ENCODE measurements around the gene ZBTB46.

DNA sequence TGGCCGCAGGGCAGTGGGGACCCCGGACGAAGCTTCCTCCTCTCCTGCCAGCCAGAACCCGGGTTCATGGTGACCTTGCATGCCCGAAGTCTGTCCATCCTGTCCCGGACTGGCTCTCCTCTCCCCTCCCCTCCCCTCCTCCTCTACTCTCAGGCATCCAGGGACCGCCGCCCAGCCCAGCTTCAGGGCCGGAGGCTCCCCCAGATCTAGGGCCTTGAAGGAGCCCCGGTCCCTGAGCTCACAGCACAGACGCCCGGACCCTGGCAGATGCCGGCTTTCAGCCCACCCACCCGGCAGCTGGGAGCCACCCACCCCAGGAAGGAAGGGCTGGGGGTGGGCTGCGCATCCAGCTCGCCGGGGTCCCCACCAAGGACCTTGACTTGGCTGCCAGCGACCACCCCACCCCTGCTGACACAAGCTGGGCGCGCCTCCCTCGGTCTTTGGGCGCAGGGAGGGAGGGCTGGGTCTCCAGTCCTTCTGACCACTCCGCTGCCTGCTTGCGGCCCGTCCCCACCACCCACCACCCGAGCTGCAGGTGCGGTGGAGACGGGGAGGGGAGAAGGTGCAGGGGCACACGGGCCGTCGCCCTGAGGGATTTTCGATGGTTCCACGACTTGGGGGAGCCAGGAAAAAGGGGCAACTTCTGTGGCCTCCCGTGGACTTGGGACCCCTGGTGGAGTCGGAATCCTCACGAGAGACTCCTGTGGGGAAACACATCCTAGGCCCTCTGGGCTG lies 24.5 kb upstream of the ZBTB46 start:
- TF ChIP-seq, protein P1, sequence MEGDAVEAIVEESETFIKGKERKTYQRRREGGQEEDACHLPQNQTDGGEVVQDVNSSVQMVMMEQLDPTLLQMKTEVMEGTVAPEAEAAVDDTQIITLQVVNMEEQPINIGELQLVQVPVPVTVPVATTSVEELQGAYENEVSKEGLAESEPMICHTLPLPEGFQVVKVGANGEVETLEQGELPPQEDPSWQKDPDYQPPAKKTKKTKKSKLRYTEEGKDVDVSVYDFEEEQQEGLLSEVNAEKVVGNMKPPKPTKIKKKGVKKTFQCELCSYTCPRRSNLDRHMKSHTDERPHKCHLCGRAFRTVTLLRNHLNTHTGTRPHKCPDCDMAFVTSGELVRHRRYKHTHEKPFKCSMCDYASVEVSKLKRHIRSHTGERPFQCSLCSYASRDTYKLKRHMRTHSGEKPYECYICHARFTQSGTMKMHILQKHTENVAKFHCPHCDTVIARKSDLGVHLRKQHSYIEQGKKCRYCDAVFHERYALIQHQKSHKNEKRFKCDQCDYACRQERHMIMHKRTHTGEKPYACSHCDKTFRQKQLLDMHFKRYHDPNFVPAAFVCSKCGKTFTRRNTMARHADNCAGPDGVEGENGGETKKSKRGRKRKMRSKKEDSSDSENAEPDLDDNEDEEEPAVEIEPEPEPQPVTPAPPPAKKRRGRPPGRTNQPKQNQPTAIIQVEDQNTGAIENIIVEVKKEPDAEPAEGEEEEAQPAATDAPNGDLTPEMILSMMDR (conservative IDR thresholded peaks at IDR 0.05; ENCODE audit: low read length), result no peak
- TF ChIP-seq EZH2phosphoT487 (IDR thresholded peaks at IDR 0.05; ENCODE audit: borderline replicate concordance), result no peak
